ENCODE results near the gene LRRTM4. TPM values are rescaled to one million over a fixed set of nuclear protein-coding genes. Genes with fewer than 3 reads are reported as not detected.

LRRTM4 gene
- total and polyA plus RNA-seq, 8 donors: 0.38 to 3.3 (median 2.0) TPM

DNA sequence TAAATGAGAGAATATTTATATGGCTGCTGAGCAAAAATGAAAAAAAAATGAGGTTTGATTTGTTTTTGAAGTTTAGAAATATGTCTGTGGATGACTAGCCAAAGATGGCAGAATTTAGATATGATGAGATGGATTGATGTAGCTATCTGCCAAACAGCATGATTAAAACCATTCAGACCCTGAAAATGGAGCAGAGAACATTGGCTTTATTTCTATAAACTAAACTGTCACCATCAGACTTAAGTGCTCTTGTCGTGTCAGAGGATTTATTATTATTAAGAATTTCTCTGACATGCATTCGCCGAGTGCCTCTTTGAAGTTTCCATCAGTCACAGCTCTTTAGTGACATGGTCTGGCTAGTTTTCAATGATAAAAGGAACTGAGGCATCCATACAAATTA, 151.7 kb downstream of the LRRTM4 start:
- Histone ChIP-seq H3K27ac (no peak overlapping the region), H3K9me3 (no peaks in the 10 kb centered on the region), H3K27me3 (no peaks in the 10 kb centered on the region), H3K4me3 (no peak overlapping the region), H3K36me3 (no peaks in the 10 kb centered on the region), H3K4me1 (no peaks in the 10 kb centered on the region)
- intact Hi-C loops (cut with DNase I): no loop called here
- DNase-seq (no peak), ATAC-seq (no peak)
- TF ChIP-seq, protein P1, sequence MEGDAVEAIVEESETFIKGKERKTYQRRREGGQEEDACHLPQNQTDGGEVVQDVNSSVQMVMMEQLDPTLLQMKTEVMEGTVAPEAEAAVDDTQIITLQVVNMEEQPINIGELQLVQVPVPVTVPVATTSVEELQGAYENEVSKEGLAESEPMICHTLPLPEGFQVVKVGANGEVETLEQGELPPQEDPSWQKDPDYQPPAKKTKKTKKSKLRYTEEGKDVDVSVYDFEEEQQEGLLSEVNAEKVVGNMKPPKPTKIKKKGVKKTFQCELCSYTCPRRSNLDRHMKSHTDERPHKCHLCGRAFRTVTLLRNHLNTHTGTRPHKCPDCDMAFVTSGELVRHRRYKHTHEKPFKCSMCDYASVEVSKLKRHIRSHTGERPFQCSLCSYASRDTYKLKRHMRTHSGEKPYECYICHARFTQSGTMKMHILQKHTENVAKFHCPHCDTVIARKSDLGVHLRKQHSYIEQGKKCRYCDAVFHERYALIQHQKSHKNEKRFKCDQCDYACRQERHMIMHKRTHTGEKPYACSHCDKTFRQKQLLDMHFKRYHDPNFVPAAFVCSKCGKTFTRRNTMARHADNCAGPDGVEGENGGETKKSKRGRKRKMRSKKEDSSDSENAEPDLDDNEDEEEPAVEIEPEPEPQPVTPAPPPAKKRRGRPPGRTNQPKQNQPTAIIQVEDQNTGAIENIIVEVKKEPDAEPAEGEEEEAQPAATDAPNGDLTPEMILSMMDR (IDR thresholded peaks at IDR 0.05): no peak

DNA sequence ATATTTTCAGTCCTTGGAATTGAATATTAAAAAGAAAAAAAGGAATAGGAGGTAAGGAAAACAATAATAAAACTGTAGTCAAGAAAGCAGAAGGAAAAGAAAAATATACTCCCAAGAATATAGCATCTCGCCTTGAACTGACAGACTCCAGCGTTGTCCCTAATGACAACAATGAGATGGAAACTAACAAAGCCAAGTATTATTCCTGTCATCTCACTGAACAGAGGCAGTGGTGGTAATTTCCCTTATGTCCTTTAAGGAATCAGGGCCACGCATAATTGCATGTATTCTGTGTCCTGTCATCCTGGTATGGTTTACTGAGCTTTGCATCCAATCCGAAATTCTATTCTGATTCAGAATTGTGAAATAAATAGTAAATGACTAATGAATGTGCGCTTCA, 158.9 kb downstream of the LRRTM4 start:
- no peak overlapping the region for H3K4me3 ChIP-seq

DNA sequence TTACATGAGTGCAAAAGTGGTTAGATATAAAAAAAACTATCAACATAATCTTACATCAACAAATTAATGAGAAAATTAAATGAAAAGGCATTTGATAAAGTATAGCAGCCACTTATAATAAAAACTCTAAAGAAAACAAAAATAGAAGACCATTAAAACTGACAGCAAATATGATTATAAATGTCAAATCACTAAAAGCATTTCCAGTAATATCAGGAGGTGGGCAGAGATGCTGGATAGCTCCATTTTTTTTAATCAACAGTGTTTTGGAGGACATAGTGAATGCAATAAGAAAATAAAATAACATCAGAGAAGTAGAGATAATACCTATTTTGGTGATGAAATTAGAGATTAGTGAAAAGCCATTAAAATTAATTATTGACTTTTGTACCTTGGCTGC, 173.4 kb downstream of the LRRTM4 start:
- no peak for DNase-seq
- Histone ChIP-seq H3K27me3 (no peaks in the 10 kb centered on the region), H3K4me1 (no peaks in the 10 kb centered on the region), H3K4me3 (no peak overlapping the region), H3K36me3 (no peaks in the 10 kb centered on the region), H3K27ac (no peak overlapping the region), H3K9me3 (peaks cover 0 to 5% of the 10 kb centered on the region in 2 donors)
- TF ChIP-seq, protein P1 (IDR thresholded peaks at IDR 0.05): no peak
- ATAC-seq: no peak
- intact Hi-C loops (cut with DNase I): no loop called here

More for the DNA sequence above, 158.9 kb downstream of the LRRTM4 start:
- TF ChIP-seq, protein P1 (IDR thresholded peaks at IDR 0.05): no peak
- Histone ChIP-seq H3K4me1 (no peaks in the 10 kb centered on the region), H3K27ac (no peak overlapping the region), H3K9me3 (no peaks in the 10 kb centered on the region), H3K36me3 (no peaks in the 10 kb centered on the region), H3K27me3 (no peaks in the 10 kb centered on the region)
- intact Hi-C loops (cut with DNase I): no loop called here
- no peak for DNase-seq
- ATAC-seq: no peak

DNA sequence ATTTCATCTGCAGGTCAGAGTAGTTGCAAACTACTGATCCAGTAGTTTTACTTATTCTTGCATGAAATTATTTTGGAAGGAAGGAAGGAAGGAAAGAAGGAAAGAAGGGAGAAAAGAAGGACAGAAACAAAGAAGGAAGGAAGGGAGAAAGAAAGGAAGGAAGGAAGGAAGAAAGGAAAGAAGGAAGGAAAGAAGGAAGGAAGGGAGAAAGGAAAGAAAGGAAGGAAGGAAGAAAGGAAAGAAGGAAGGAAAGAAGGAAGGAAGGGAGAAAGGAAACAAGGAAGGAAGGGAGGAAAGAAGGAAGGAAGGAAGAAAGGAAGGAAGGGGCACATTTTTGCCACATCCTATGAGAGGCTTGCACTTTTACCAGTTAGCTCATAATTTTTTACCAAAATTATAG, 186.2 kb downstream of the LRRTM4 start:
- peaks cover 0 to 24% of the 10 kb centered on the region in 2 donors for H3K9me3 ChIP-seq
- H3K27me3 ChIP-seq: no peaks in the 10 kb centered on the region
- DNase-seq (no peak), ATAC-seq (no peak)
- TF ChIP-seq, protein P1 (IDR thresholded peaks at IDR 0.05): no peak
- no peaks in the 10 kb centered on the region for H3K36me3 ChIP-seq
- H3K4me1 ChIP-seq: no peaks in the 10 kb centered on the region
- intact Hi-C loops (cut with DNase I): no loop called here
- no peak overlapping the region for H3K4me3 ChIP-seq
- no peak overlapping the region for H3K27ac ChIP-seq

DNA sequence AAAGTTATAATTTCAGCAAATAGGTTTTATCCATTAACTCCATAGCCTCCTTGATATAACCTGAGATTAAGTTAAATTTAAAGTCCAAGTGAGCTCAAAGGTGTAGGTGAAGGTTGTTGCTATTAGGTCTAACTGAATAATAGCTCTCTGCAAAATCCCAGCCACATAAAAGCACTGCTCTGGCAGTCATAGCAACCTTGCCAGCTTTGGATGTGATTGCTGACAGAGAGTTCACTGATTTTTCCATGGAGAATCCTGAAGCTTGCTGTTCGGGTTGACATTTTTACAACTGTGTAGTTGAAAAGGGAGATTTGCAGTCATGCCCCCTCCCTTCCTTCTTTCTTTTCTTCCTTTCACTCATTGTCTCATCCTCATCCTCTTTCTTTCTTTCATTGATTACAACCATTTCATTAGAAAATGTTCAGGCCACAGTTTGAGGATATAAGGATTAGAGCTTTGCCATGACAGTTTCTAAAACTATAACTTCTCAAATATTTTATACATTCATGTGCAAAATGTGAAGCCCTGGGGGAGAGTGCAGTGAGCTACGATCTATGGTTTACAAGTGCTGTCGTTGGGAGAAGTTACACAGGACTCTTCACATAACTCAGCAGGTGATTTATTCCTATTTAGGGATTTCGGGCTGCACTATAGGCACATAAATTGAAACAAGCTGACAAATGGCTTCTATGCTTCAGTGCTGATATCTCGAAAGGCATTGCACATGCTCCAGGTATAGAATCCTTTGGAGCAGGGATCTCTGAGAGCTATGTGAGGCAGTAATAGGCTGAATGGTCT, 193.8 kb downstream of the LRRTM4 start:
- ATAC-seq: no peak
- DNase-seq: no peak
- TF ChIP-seq, protein P1 (IDR thresholded peaks at IDR 0.05): no peak
- Histone ChIP-seq H3K9me3 (peaks cover 0 to 5% of the 10 kb centered on the region in 2 donors), H3K27ac (no peak overlapping the region), H3K36me3 (no peaks in the 10 kb centered on the region), H3K27me3 (no peaks in the 10 kb centered on the region), H3K4me1 (no peaks in the 10 kb centered on the region), H3K4me3 (no peak overlapping the region)
- intact Hi-C loops (cut with DNase I): no loop called here

Measured in left lung (tissue), 10 donors.